COLO668 (cell line): ENCODE results near the gene NDUFB5.

Source experiments
- DNase-seq: peaks from one replicate; lab custom pipeline; 2025; ENCODE audit not compliant: unreplicated experiment; lab: John Stamatoyannopoulos, UW

Gene NDUFB5

DNA sequence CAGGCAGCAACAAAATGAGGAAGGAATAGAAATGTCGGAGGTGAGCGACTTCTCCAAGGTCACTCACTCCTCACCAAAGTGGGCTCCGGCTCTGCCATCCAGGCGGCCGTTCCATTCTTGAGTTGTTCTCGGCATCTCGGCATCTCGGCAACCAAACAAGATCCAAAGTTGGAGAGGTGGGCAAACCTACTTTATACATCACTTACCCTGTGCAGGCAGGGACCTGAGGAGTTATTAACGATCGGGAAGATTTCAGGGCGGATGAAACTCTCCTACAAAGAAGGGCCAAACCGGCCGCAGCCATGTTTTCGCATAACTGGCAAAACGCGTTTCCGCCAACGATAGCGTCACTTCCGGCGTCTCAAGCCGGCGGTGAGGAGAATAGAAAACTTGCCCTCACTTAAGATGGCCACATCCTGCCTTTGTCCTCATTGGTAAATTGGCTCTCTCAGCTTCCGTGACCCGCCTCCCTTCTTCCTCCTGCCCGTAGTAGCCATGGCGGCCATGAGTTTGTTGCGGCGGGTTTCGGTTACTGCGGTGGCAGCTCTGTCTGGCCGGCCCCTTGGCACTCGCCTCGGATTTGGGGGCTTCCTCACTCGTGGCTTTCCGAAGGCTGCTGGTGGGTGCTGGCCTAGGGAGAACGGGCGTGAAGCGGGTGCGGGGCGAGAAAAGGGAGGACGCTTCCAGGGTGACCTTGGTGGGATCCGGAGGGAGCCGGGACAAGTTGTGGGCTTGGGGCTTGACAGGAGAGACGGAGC lies at the start of gene NDUFB5, which contains the start of gene MRPL47:
Gene NDUFB5, plus strand, starts transcription at position 474 of the 758 bp plus-strand sequence. Its CDS starts 22 bp downstream, at position 496.
Gene MRPL47, minus strand, starts transcription at position 318 of the 758 bp plus-strand sequence. Its CDS starts 14 bp downstream, at position 304.
- DNase-seq = peak; percentile 88

DNA sequence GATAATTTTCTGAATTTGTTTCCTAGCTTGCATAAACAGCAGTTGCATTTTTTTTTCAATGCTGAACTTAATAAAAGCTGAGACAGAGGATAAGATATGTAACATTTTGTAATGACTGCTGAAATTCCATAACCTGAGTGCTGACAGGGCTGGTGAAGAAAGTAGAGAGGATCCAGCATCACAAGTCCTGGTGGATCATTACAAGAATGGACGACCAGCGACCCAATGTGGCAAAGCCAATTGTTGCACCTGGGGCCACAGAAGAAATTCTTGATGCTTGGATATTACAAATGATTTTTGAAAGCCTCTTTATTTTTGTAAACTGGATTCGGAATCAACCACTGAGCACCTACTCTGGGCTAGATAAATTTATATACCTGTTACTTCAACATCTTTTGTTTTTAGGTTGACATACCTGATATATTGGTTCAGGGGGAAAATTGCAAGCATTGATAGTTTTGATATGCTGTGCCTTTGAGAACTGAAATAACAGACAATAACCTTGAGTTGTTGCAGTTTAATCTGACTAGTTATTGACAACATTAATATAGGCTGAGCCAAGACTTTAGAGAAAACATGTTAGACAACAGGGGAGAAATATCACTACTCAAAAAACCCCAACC lies 45.7 kb upstream of the NDUFB5 start:
- DNase-seq = peak; percentile 29

DNA sequence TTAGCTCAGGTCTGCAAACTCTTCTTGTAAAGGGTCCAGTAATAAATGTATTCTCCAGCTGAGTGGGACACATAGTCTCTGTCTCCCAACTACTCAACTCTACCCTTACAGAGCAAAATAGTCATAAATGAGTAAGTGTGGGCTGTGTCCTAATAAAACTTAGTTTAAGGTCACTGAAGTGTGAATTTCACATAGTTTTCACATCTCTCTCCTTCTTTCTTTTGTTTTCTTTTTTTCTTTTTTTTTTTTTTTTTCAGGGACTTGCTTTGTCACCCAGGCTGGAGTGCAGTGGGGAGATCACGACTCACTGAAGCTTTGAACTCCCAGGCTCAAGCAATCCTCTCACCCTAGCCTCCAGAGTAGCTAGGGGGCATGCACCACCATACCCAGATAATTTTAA lies 43.8 kb upstream of the NDUFB5 start:
- DNase-seq = no peak

DNA sequence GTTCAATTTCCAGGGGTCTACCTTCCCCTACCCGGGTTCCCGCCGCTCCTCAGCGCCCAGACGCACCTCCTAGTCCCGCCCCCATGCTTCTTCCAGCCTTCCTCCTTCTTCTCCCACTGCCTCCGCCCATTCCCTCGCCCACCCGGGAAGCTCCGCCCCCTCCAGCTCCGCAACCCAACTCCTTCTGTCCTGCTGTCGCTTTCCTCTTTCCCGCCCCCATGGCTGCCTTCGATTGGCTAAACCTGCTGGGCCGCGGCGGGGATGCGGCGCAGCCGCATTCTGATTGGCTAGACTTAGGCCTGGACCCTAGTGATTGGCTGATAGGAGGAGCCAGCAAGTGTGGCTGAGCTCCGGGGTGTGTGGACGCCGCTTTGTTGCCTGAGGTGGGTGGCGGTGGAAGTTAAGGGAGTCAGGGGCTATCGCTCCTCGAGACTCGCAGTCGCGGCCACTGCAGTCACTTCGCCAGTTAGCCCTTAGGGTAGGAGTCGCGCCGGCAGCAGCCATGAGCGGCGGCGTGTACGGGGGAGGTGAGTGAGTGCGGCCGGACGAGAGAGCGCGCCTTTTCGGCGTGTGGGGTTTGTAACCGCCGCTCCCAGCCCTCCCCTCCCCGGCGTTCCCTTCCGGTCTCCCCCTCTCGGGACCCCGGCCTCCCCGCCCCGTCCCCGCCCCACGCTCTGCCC lies 41.9 kb upstream of the NDUFB5 start, which contains the start of gene ACTL6A:
Gene ACTL6A, plus strand, starts transcription at position 336 of the 680 bp plus-strand sequence. Its CDS starts 167 bp downstream, at position 503.
- peak; percentile 96 for DNase-seq

- DNase-seq = peak; percentile 60
Measured at GRCh38 chr3:179563271-179563783, 41.3 kb upstream of the NDUFB5 start.

DNA sequence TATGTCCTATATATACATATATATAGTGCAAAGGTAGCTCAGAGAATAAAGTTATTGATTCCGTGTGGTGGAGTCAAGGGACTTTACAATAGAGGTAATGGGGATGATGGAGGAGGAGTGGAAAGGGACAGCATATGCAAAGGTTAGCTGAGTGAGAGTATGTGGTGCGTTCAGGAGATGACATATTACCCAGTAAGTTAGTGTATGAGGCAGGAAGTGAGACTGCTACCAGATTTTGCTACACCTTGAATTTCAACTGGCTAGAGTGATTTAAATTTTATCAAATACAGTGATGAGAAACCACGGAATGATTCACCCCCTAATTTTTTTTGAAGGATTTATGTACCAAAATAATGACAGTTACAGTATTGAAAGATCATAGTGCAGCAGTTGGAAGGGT lies 39.1 kb upstream of the NDUFB5 start:
- no peak for DNase-seq

- DNase-seq = no peak
Measured at GRCh38 chr3:179580992-179581391, 23.6 kb upstream of the NDUFB5 start.

GRCh38 chr3:179589143-179589542 lies 15.5 kb upstream of the NDUFB5 start:
- DNase-seq = no peak

DNA sequence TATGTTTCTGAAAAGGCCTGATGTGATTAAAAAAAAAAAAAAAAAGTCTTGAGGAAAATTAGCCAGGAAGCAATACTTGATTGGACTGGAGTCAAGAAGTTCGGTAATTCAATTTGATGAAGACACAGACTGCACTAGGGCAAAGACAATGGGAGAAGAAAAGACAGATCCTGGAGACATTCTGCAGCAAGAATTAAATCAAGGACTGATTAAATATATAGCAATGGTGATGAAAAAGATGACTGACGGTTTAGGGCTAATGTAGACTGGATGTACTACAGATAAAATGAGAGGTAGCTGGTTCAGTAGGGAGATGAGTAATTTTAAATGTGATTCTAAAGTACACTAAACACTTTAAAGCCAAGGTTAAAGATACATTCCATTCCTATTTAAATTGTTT lies 13.9 kb upstream of the NDUFB5 start:
- DNase-seq = no peak

DNA sequence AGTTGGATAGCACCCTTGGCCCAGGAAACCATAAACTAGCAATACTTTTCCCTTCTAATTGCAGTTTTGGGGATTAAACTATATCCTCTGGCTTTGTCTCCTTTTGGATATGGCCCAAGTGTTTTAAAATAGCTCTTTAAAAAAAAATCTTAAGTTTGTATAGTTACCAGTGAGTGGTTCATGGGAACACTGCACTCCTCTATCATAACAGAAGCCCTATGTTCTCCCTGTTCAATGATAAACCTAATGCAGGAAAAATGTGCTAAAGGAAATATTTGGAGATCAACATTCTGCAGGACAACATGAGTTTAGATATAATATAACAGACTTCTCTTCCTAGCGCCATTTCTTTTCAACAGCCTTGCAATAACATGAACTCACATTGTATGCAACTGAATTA lies 13.3 kb upstream of the NDUFB5 start:
- DNase-seq = no peak

DNA sequence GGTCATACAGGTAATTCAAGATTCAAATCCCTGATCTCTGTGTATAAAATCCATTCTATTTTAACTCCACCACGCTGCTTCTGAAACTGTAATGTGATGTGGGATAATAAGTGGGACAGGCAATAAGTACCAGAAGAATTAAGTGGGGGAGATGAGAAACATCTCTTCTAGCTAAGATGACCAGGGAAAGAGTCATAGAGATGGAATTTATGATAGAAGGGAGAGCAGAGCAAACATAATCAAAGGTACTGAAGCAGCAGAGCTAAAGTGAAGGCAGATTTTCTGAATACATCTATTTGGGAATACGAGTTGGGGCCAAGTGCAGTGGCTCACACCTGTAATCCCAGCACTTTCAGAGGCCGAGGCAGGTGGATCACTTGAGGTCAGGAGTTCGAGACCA lies 5.1 kb upstream of the NDUFB5 start:
- no peak for DNase-seq

DNA sequence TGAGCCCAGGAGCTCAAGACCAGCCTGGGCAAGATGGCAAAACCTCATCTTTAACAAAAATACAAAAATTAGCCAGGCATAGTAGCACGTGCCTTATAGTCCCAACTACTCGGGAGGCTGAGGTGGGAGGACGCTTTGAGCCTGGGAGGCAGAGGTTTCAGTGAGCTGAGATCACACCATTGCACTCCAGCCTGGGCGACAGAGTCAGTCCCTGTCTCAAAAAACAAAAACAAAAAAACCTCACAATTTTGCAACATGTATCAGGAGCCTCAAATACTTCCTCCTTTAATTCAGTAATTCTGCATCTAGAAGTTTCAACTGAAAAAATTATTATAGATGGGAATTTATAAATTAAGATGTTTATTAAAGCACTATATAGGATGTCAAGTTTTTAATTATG lies 1.3 kb upstream of the NDUFB5 start:
- DNase-seq = no peak

GRCh38 chr3:179603831-179604230 lies 763 bp upstream of the NDUFB5 start:
- DNase-seq = no peak

DNA sequence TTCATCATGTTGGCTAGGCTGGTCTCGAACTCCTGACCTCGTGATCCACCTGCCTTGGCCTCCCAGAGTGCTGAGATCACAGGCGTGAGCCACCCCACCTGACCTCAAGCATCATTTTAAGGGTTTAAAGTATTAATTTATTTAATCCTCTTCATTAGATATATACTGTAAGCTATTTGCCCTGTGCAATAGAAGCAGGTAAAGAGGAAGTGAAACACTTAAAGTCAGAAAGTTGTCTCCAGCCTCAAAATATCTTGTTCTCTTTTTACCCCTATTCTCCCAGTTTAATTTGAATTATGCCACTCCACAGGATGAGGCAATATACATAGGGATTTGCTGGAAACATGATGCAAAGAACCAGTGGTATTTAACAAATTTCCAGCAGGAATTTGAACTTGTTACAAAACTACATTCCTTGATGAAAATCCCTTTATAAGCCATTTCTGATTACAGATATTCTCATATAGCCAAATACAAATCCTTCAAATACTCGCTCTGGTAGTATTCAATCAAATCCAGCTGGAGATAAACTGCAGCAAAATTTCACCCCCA lies 2.0 kb downstream of the NDUFB5 start:
- no peak for DNase-seq

DNA sequence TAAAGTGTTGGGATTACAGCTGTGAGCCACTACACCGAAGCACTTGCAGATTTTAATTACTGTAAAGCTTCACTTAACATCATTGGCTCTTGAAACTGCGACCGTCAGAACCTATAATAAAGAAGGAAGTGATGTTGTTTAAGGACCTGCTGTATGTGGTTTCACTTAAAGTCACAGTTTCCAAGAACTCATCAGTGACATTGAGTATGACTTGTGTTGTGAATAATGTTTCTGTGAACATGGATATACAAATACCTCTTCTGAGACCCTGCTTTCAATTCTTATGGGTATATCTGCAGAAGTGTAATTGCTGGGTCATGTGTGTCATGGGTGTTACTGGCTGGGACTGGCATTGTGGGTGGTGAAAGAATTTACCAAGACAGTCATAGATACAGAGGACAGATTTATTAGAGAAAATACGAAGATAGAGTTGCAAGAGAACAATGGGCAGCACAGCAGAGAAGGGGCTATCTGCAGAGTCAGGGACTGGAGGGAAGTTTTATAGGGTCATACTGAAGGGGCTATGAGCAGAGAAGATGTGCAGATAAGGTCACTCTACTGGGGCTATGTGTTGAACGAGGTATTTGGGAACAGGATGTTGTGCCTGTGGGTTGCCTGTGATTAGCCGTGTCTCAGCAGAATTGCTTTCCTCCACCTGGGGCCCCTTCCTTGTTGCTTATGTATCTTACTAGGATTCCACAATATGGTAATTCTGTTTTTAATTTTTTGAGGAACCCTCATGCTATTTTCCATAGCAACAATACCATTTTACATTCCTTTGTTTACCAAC lies 4.5 kb downstream of the NDUFB5 start:
- DNase-seq = no peak

DNA sequence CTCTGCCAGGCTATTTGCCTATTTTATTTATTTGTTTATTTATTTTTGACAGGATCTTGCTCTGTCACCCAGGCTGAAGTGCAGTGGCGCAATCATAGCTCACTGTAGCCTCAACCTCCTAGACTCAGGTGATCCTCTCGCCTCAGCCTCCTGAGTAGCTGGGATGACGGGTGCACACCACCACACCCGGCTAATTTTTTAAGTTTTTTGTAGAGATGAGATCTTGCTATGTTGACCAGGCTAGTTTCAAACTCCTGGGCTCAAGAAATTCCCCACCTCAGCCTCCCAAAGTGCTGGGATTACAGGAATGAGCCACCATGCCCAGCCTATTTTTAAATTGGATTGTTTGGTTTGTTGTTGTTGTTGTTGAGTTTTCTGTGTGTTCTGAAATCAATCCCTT lies 5.5 kb downstream of the NDUFB5 start:
- DNase-seq = no peak

- no peak for DNase-seq
Measured at GRCh38 chr3:179613807-179614206, 9.2 kb downstream of the NDUFB5 start.

GRCh38 chr3:179615458-179616173 lies 11.0 kb downstream of the NDUFB5 start:
- DNase-seq = no peak

DNA sequence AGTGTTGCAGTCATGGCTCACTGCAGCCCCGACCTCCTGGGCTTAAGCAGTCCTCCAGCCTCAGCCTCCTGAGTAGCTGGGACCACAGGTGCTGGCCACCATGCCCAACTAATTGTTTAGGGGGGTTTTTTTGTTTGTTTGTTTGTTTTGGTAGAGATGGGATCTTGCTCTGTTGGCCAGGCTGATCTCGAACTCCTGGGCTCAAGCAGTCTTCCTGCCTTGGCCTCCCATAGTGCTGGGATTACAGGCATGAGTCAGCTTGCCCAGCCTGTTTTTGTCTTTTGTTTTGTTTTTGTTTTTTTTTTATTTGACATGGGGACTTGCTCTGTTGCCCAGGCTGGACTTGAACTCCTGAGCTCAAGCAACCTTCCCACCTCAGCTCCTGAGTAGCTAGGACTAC lies 17.4 kb downstream of the NDUFB5 start:
- DNase-seq = no peak

- DNase-seq = no peak
Measured at GRCh38 chr3:179624451-179624850, 19.9 kb downstream of the NDUFB5 start.
